GM12873 (cell line): ENCODE measurements around the gene COL25A1.

ENCODE experiments used
- TF ChIP-seq, protein P1 (sequence below): IDR thresholded peaks from 2 replicates; pipeline ENCODE4 v1.5.1; 2012; ENCODE audit warnings: low read depth, mild to moderate bottlenecking, moderate library complexity, low read length, control low read depth; ENCODE audit not compliant: insufficient read depth; ENCODE audit errors: missing control alignments

The COL25A1 gene

DNA sequence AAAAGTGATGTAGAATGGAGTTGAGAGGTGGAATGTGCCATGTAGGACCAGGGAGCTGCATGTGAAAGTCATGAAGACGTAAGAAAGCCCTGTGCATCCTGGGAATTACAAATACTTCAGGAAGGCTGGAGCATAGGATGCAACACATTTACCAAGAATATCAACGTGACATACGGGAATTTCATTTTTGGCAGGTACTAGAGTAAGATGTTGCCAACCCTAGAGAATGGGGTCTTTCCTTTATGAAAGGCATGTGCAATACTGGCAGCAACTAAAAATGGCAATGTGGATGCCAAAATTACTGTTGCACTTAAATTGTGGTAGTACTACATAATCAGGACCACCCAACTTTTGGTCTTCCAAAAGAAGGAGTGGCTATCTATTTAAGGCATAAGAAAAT lies 188.0 kb downstream of the COL25A1 start:
- TF ChIP-seq, protein P1, sequence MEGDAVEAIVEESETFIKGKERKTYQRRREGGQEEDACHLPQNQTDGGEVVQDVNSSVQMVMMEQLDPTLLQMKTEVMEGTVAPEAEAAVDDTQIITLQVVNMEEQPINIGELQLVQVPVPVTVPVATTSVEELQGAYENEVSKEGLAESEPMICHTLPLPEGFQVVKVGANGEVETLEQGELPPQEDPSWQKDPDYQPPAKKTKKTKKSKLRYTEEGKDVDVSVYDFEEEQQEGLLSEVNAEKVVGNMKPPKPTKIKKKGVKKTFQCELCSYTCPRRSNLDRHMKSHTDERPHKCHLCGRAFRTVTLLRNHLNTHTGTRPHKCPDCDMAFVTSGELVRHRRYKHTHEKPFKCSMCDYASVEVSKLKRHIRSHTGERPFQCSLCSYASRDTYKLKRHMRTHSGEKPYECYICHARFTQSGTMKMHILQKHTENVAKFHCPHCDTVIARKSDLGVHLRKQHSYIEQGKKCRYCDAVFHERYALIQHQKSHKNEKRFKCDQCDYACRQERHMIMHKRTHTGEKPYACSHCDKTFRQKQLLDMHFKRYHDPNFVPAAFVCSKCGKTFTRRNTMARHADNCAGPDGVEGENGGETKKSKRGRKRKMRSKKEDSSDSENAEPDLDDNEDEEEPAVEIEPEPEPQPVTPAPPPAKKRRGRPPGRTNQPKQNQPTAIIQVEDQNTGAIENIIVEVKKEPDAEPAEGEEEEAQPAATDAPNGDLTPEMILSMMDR, result no peak

DNA sequence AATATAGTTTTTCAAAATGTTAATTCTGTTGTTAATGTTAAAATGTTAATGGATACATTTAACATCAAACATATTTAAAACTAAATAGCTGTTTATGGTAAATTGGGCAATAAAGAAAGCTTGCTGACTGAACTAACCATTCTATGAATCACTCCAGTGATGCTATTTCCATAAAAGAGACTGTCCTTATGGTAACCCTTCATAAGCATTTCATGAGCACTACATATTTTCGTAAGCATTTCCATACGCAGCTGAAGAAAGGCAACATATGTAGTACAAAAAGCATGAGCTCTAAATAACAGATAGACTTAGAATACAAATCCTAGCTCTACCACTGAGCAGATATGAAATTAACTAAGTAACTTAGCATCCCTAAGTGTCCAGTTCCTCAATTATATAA lies 188.9 kb downstream of the COL25A1 start:
- TF ChIP-seq, protein P1, result no peak

DNA sequence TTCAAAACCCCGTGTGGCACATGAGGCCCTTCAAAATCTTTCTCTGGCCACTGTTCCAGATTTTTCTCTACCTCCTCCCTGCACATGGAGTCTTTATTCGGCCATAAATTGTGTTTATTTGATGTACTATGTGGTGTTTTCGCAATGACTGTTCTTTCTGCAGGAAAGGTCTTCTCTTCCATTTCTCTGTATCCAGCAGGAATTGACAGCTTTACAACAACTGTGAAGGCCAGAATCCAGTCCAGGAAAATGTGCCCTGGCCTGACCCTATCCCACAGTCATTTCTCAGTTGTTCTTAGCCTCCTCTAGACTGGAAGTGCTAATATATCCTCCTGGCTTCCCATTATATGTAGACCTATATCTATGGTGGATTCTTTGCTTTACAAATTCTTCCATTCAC lies 191.4 kb downstream of the COL25A1 start:
- TF ChIP-seq, protein P1, result no peak

DNA sequence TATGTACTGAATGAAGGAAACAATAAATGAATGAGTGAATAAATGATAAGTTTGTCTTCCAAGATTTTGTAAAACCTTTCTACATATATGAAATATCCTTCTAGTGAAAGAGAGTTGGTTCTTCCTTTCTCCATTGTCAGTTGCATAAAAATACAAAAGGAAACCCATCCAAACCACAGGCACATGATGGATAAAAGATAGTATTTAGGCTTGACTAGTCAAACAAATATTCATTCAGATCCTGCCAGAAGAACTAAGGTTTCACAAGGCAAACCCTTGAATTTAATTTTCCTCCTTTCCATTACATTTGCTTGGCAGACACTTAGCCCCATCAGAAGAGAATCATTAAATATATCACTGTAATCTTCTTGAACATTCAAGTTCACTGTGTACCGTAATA lies 208.4 kb downstream of the COL25A1 start:
- TF ChIP-seq, protein P1, result no peak

DNA sequence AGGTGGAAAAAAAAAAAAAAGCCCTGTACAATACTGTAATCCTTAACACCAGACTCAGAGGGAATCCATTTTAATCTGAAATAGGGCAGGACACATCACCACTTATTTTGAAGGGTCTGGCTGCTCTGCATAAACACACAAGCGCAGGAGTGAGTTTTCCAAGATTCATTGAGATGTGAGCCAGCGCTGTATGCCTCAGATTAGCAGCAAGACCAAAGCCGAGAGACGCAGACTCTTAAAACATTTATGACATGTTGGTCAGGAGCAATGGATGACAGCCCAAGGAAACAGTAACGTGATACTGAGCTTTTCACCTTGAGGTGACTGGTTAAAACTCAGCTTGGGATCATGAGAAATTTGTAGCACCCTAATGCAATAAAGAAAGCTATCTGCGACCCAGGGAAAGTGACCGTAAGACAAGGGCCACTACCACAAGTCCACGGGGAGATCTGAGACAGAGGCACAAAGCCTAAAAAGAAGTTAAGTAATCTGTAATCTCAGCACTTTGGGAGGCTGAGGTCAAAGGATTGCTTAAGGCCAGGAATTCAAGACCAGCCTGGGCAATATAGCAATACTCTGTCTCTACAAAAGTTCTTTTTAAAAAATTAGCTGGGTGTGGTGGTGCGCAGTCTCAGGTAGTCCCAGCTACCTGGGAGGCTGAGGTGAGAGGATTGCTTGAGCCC lies 210.6 kb downstream of the COL25A1 start:
- TF ChIP-seq, protein P1, result no peak

DNA sequence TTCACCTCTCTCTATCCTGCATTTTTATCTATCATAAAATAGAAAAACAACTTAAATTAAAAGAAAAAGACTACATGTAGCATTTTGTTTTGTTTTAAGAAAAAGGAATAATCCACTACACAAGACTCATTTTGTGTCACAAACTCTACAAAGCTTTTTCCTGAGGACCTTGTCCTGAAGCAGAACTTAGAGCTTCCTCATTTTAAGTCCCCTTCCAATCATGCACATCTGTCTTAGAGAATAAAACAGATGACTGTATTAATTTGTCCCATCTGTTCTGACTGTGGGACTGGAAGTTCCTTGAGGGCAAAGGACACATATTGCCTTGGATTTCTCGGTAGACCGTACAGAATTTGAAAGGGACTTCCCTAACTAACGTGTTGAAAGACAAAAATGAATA lies 218.5 kb downstream of the COL25A1 start:
- TF ChIP-seq, protein P1, result no peak

DNA sequence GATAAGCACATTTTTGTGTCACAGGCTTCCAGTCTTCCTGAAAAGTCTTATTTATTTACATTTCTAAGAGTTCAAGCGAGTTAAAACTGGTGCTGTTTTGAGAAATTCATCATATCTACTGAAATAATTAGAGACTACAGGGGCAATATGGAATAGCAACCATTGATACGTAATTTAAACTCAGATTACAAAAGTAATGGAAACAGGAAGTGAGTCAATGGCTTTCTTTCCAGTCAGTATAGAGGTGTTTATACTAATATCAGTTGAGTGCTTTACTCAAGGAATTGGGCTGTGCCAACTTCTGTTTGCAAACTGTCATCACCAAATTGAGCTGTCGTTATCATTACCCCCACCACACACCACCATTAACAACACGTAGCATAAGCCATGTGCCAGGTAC lies 222.7 kb downstream of the COL25A1 start:
- TF ChIP-seq, protein P1, result no peak

DNA sequence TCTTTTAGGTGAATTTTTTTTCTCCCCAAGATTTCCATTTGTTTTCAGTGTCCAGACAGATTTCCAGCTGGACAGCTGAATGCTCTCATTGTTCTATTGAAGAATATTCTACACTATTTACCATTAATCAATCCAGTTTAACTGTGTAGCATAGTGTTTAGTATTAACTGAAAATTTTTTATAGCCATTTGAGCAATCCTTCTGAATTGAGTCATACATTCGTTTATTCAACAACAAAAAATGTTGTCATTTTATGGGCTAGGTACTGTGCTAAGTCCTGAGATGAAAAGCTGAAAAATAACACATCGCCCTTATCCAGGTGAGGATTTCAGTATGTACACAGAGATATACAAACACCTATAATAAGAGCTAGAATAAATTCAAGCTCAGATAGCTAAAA lies 223.3 kb downstream of the COL25A1 start:
- TF ChIP-seq, protein P1, result no peak
